Measurements from ENCODE around the gene ZNF500. TPM values are rescaled to one million over a fixed set of nuclear protein-coding genes. Genes with fewer than 3 reads are reported as not detected.

ZNF500 gene
- total RNA-seq, 2 donors from 2014 or later = 29.2 to 33.8 TPM

GRCh38 chr16:4790261-4790660, 23.3 kb upstream of the ZNF500 start:
- no peaks in the 10 kb centered on the region for H3K27me3 ChIP-seq (replicated peaks; ENCODE audit: insufficient read depth)
- 80% methylated on average over 10 of the region's 10 CpGs for WGBS
- no peaks in the 10 kb centered on the region for H3K9me3 ChIP-seq
- no peak overlapping the region for H3K27ac ChIP-seq
- H3K4me3 ChIP-seq = no peak overlapping the region
- no peaks in the 10 kb centered on the region for H3K36me3 ChIP-seq
- TF ChIP-seq CTCF (IDR thresholded peaks at IDR 0.05) (no peak), POLR2AphosphoS5 (IDR thresholded peaks at IDR 0.05) (no peak)
- no peaks in the 10 kb centered on the region for H3K4me1 ChIP-seq (replicated peaks)
- intact Hi-C loops (cut with DNase I) = no loop called here
- no peak for DNase-seq (ENCODE audit: low spot score)

DNA sequence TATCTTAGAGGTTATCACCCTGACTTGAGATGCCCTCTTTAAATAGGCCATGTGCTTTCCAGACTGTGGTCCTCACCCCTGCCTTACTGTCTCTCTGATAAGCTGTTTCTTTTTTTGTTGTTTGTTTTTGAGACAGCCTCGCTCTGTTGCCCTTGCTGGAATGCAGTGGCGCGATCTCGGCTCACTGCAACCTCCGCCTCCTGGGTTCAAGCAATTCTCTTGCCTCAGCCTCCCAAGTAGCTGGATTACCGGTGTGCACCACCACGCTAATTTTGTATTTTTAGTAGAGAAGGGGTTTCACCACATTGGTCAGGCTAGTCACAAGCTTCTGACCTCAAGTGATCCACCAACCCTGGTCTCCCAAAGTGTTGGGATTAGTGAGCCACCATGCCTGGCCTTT, 21.9 kb upstream of the ZNF500 start:
- 84% methylated on average over 7 of the region's 7 CpGs for whole genome bisulfite sequencing
- no peak for DNase-seq (ENCODE audit: low spot score)
- Histone ChIP-seq H3K27ac (no peak overlapping the region), H3K4me1 (replicated peaks) (no peaks in the 10 kb centered on the region), H3K27me3 (replicated peaks; ENCODE audit: insufficient read depth) (no peaks in the 10 kb centered on the region), H3K36me3 (no peaks in the 10 kb centered on the region), H3K9me3 (no peaks in the 10 kb centered on the region), H3K4me3 (no peak overlapping the region)
- intact Hi-C loops (cut with DNase I) = no loop called here
- TF ChIP-seq POLR2AphosphoS5 (IDR thresholded peaks at IDR 0.05) (no peak), POLR2A (IDR thresholded peaks at IDR 0.05) (no peak), CTCF (IDR thresholded peaks at IDR 0.05) (no peak)

DNA sequence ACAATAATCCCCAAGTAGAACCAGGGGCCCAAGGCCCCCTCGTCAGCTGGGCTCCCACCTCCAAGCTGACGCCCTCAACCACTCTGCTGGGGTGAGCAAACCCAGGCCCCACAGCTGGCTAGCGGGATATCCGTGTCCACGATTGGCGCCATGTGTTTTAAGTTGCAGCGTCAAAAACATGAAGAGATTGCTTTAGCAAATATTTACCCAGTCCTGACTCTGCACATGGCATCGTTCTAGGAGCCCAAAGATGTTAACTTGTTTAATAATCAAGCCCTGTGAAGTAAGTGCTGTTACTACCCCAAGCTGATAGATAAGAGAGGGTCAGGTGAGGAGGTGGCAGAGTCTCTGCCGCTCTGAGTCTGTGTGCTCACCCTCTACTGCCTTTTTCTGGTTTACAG, 21.5 kb upstream of the ZNF500 start:
- intact Hi-C loops (cut with DNase I) = no loop called here
- Histone ChIP-seq H3K36me3 (no peaks in the 10 kb centered on the region), H3K27me3 (replicated peaks; ENCODE audit: insufficient read depth) (no peaks in the 10 kb centered on the region), H3K9me3 (no peaks in the 10 kb centered on the region), H3K4me1 (replicated peaks) (no peaks in the 10 kb centered on the region), H3K27ac (no peak overlapping the region), H3K4me3 (no peak overlapping the region)
- DNase-seq (ENCODE audit: low spot score) = no peak
- 42% methylated on average over 9 of the region's 9 CpGs for WGBS
- no peak for TF ChIP-seq POLR2AphosphoS5 (IDR thresholded peaks at IDR 0.05)
- no peak for TF ChIP-seq POLR2A (IDR thresholded peaks at IDR 0.05)
- no peak for TF ChIP-seq CTCF (IDR thresholded peaks at IDR 0.05)

DNA sequence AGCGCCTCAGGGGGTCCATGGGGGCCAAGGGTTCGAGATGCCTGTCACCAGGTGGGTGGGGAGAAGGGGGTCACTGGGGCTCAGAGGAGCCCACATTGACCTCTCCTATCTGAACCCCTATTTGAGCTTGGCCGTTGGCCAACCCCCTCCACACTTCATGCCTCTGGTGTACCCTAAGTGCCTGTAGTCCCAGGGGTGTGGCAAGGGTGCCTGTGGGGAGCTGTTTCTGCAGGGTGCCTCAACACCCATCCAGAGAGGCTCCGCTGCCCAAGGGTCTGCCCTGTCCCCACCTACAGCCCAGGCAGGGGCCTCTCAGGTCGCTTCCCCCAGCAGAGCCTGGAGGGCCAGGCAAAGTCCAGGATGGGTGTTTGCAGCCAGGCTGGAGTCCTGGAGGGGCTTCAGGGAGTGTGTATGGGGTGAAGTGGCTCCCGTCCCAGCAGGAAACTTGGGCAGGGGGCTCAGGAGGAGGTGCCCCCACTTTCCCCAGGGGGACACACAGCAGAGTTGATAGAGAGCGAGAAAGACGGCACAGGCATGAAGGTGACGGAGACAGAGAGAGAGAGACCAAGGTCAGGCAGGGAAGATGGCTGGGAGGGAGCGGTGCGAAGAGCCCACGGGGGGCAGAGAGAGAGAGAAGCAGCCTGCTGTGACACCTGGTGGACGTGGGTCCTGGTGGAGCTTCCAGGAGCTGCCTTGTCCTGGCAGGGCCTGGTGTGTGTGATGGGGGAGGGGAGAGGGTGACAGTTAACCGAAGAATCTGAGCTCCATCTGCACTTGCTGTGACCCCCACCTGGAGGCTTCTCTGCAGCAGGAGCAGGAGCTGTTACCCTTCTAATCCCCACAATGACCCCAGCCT, 20.9 kb upstream of the ZNF500 start, which contains the start of gene SEPTIN12:
TSS of gene SEPTIN12 (minus strand) at position 719 of the 856 bp plus-strand sequence. CDS start at position 19, 700 bp downstream.
- 81% methylated on average over 13 of the region's 14 CpGs for WGBS
- Histone ChIP-seq H3K36me3 (no peaks in the 10 kb centered on the region), H3K9me3 (no peaks in the 10 kb centered on the region), H3K4me1 (replicated peaks) (no peaks in the 10 kb centered on the region), H3K4me3 (no peak within 1 kb of the TSS), H3K27me3 (replicated peaks; ENCODE audit: insufficient read depth) (no peaks in the 10 kb centered on the region), H3K27ac (no peak within 1 kb of the TSS)
- TF ChIP-seq CTCF (IDR thresholded peaks at IDR 0.05) (no peak), POLR2AphosphoS5 (IDR thresholded peaks at IDR 0.05) (no peak), POLR2A (IDR thresholded peaks at IDR 0.05) (no peak)
- no peak for DNase-seq (ENCODE audit: low spot score)
- intact Hi-C loops (cut with DNase I) = no loop called here

GRCh38 chr16:4787068-4787467, 20.1 kb upstream of the ZNF500 start:
- TF ChIP-seq CTCF (IDR thresholded peaks at IDR 0.05) = no peak
- no peak for TF ChIP-seq POLR2AphosphoS5 (IDR thresholded peaks at IDR 0.05)
- no peak for TF ChIP-seq POLR2A (IDR thresholded peaks at IDR 0.05)

More at GRCh38 chr16:4787068-4787467, 20.1 kb upstream of the ZNF500 start:
- intact Hi-C loops (cut with DNase I) = no loop called here
- Histone ChIP-seq H3K9me3 (no peaks in the 10 kb centered on the region), H3K4me1 (replicated peaks) (no peaks in the 10 kb centered on the region), H3K27me3 (replicated peaks; ENCODE audit: insufficient read depth) (no peaks in the 10 kb centered on the region), H3K27ac (no peak overlapping the region), H3K36me3 (no peaks in the 10 kb centered on the region), H3K4me3 (no peak overlapping the region)
- DNase-seq (ENCODE audit: low spot score) = no peak
- WGBS = 89% methylated on average over 8 of the region's 8 CpGs

Measured in prostate gland (tissue), 2 donors.